Testis (tissue), 2 donors: Measurements from ENCODE around the gene GNAT1.

Experiments used
- POLR2A ChIP-seq: fragments of 450-650 bp; IDR thresholded peaks from one replicate; pipeline ENCODE4 v1.6.1; 2017; ENCODE audit warnings: antibody characterized with exemption, mild to moderate bottlenecking, moderate library complexity
- TF ChIP-seq, protein P1 (sequence below), 3 experiments: fragments of 450-650 bp in 2 of 3; fragments of 200-600 bp in 1 of 3; sonication (generic) in 1 of 3; IDR thresholded peaks; one replicate each; pipeline ENCODE4 v1.5.1; 2016 to 2019; ENCODE audit warnings: antibody characterized with exemption in 3 of 3, mild to moderate bottlenecking in 2 of 3, moderate library complexity in 1 of 3

DNA sequence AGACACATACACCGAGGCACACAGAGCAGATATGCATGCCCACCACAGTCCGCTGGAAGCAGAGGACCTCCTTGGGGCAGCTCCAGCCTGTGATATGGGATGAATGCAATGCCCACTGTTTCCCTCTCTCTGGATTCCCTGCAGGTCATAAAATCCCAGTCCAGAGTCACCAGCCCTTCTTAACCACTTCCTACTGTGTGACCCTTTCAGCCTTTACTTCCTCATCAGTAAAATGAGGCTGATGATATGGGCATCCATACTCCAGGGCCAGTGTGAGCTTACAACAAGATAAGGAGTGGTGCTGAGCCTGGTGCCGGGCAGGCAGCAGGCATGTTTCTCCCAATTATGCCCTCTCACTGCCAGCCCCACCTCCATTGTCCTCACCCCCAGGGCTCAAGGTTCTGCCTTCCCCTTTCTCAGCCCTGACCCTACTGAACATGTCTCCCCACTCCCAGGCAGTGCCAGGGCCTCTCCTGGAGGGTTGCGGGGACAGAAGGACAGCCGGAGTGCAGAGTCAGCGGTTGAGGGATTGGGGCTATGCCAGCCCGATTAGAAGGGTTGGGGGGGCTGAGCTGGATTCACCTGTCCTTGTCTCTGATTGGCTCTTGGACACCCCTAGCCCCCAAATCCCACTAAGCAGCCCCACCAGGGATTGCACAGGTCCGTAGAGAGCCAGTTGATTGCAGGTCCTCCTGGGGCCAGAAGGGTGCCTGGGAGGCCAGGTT lies at the start of gene GNAT1:
- TF ChIP-seq, protein P1, sequence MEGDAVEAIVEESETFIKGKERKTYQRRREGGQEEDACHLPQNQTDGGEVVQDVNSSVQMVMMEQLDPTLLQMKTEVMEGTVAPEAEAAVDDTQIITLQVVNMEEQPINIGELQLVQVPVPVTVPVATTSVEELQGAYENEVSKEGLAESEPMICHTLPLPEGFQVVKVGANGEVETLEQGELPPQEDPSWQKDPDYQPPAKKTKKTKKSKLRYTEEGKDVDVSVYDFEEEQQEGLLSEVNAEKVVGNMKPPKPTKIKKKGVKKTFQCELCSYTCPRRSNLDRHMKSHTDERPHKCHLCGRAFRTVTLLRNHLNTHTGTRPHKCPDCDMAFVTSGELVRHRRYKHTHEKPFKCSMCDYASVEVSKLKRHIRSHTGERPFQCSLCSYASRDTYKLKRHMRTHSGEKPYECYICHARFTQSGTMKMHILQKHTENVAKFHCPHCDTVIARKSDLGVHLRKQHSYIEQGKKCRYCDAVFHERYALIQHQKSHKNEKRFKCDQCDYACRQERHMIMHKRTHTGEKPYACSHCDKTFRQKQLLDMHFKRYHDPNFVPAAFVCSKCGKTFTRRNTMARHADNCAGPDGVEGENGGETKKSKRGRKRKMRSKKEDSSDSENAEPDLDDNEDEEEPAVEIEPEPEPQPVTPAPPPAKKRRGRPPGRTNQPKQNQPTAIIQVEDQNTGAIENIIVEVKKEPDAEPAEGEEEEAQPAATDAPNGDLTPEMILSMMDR (IDR thresholded peaks at IDR 0.05), result no peak
- no peak for TF ChIP-seq POLR2A
